Vagina (tissue), 2 donors: ENCODE data around the gene ALOXE3.

Experiments
- POLR2AphosphoS5 ChIP-seq, 2 donors: sonication (generic); formaldehyde crosslinking; IDR thresholded peaks; one replicate each; pipeline ENCODE4 v1.9.0; 2017; ENCODE audit warnings: antibody characterized with exemption in 2 of 2, mild to moderate bottlenecking in 2 of 2, low read depth in 1 of 2; ENCODE audit not compliant: insufficient read depth in 1 of 2
- TF ChIP-seq, protein P1 (sequence below), 3 experiments: fragments of 450-650 bp in 2 of 3; fragments of 200-600 bp in 1 of 3; sonication (generic) in 1 of 3; IDR thresholded peaks; one replicate each; pipeline ENCODE4 v1.5.1; 2017 to 2019; ENCODE audit warnings: antibody characterized with exemption in 3 of 3, mild to moderate bottlenecking in 2 of 3, moderate library complexity in 2 of 3

DNA sequence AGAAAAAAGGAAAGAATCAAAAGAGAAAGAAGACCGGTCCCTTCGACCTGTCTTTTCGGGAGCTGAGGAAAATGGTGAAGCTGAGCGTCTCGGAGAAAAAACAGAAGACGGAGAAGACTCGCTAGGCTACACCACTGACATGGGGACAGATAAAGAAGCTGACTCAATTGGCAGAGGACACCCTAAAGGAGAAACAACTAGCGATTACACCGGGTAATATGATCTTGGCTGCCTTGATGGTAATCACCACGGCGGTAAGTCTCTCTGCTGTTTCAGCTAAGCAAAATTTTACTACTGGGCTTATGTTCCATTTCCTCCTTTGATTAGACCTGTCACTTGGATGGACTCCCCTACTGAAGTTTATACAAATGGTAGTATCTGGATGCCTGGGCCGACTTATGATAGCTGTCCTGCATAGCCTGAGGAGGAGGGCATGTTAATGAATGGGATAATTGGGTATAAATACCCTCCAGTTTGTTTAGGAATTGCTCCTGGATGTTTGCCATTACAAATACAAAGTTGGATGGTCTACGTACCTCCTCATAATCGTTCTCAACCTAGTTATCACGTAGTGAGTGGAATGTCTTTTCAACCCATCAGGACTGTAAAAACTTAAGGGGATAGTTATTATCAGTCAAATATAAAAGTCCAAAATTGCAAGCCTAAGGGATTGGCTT, 55.4 kb downstream of the ALOXE3 start:
- TF ChIP-seq, protein P1, sequence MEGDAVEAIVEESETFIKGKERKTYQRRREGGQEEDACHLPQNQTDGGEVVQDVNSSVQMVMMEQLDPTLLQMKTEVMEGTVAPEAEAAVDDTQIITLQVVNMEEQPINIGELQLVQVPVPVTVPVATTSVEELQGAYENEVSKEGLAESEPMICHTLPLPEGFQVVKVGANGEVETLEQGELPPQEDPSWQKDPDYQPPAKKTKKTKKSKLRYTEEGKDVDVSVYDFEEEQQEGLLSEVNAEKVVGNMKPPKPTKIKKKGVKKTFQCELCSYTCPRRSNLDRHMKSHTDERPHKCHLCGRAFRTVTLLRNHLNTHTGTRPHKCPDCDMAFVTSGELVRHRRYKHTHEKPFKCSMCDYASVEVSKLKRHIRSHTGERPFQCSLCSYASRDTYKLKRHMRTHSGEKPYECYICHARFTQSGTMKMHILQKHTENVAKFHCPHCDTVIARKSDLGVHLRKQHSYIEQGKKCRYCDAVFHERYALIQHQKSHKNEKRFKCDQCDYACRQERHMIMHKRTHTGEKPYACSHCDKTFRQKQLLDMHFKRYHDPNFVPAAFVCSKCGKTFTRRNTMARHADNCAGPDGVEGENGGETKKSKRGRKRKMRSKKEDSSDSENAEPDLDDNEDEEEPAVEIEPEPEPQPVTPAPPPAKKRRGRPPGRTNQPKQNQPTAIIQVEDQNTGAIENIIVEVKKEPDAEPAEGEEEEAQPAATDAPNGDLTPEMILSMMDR (IDR thresholded peaks at IDR 0.05), result no peak
- TF ChIP-seq POLR2AphosphoS5 (IDR thresholded peaks at IDR 0.05; ENCODE audit: insufficient read depth in 1 of 2, low read depth in 1 of 2), result no peak
